H1 (cell line): Measurements from ENCODE around the gene HTR3C. TPM values are rescaled to one million over a fixed set of nuclear protein-coding genes. Genes with fewer than 3 reads are reported as not detected.

Experiments used
- RXRA ChIP-seq: IDR thresholded peaks from 2 replicates; pipeline ENCODE4 v1.6.1; 2011; ENCODE audit warnings: low read depth, mild to moderate bottlenecking, low read length, moderate library complexity; ENCODE audit not compliant: insufficient read depth
- SIX5 ChIP-seq: IDR thresholded peaks from 2 replicates; pipeline ENCODE4 v1.6.1; 2011; ENCODE audit warnings: mild to moderate bottlenecking, low read depth, low read length
- TEAD4 ChIP-seq: IDR thresholded peaks from 2 replicates; pipeline ENCODE4 v1.6.1; 2012; ENCODE audit warnings: low read depth, low read length, inconsistent platforms, mixed read lengths
- polyA plus RNA-seq, 7 experiments: library from polyadenylated mRNA; depleted of rRNA in 3 of 7; stranded (reverse) in 5 of 7; unstranded in 2 of 7; fragments of >200 nt in 5 of 7; fragments of 200-250 nt in 2 of 7; gene quantifications; 1 replicate in 5 of 7; 2 replicates in 1 of 7; 4 replicates in 1 of 7; pipeline versions ENCODE4 v1.2.1 to v1.2.3, GENCODE V29; 2011 to 2013; ENCODE audit warnings: missing spikeins in 2 of 7, mixed read lengths in 2 of 7
- small RNA-seq: library from polyadenylated mRNA; stranded (forward); fragments of <200 nt; extraction: miRNeasy Mini kit (QIAGEN cat#:217004); gene quantifications from one replicate; pipeline ENCODE3, GENCODE V24; 2013; ENCODE audit not compliant: insufficient read depth
- total RNA-seq: library from RNA; stranded (reverse); fragmentation: NEBNext Ultra II Directional; extraction: Animal tissue kit (Norgen Biotek cat#: 25700); gene quantifications from 2 replicates; pipeline ENCODE4 v1.2.1, GENCODE V29; 2021

Gene HTR3C
- total and polyA plus RNA-seq, 2 of the 8 experiments (the other 6 are each of a cell fraction or from before 2014, with no cell fraction given), result 0.03 TPM; not detected in 1

DNA sequence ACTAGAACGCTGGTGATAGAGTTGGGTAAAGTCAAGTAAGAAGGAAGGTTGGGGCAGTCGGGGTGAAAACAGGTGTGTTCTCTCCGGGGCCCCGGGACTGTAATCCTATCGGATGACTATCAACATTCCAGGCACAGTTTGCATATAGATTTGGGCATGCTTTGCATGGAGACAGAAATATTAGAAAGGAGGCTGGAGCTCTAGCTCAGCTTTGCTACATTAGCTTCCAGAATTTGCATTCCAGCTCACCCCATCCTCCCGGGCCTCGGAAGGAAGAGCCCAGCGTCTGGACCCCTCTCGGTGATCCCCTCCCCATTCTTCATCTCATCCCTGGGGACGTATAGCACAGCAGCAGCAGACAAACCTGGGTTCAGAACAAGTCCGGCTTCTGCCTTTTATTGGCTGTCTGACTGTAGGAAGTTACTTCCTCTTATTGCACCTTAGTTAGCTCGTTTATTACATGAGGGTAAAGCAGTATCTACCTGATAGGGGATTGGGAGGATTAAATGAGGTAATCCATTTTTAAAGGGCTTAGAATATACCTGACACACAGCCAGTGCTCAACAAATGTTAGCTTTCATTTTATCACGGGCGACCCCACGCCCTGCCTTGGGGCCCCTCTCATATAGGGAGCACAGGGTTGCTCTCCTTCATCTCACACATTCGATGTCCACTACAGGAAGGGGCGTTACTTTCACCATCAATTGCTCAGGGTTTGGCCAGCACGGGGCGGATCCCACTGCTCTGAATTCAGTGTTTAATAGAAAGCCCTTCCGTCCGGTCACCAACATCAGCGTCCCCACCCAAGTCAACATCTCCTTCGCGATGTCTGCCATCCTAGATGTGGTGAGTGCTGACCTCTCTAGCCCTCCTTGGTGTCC is 47.2 kb downstream of the HTR3C start (continued):
- TF ChIP-seq SIX5 (no peak), TEAD4 (no peak), RXRA (no peak)

Small RNA genes within 50 kb of the gene (small RNA-seq; reads per million reads assigned to genes)
- not detected for gene RF00019

Other genes with a start within 250 kb of the HTR3C start
- gene MAP6D1, start 227.5 kb upstream of the HTR3C start, total RNA-seq, result 4.1 and 5.2 TPM in 2 replicates
- gene MAP6D1, start 227.5 kb upstream of the HTR3C start, polyA plus RNA-seq (2011; rRNA removed), result 4.8 and 5.4 TPM in 2 replicates
- 81.3 and 85.0 TPM in 2 replicates for gene PARL, start 168.2 kb upstream of the HTR3C start, total RNA-seq
- 37.5 and 62.7 TPM in 2 replicates for gene PARL, start 168.2 kb upstream of the HTR3C start, polyA plus RNA-seq (2011; rRNA removed)
- gene ABCC5, start 35.2 kb upstream of the HTR3C start, total RNA-seq, result 36.6 and 40.8 TPM in 2 replicates
- gene ABCC5, start 35.2 kb upstream of the HTR3C start, polyA plus RNA-seq (2011; rRNA removed), result 25.3 TPM in 2 replicates
- gene HTR3D, start 21.3 kb upstream of the HTR3C start, total RNA-seq, result not detected in 2 replicates
- not detected in 2 replicates for gene HTR3D, start 21.3 kb upstream of the HTR3C start, polyA plus RNA-seq (2011; rRNA removed)
- not detected in 2 replicates for gene HTR3E, start 44.0 kb downstream of the HTR3C start, total RNA-seq
- gene HTR3E, start 44.0 kb downstream of the HTR3C start, polyA plus RNA-seq (2011; rRNA removed), result not detected in 2 replicates
- gene EIF2B5, start 82.3 kb downstream of the HTR3C start, total RNA-seq, result 40.0 and 42.5 TPM in 2 replicates
- gene EIF2B5, start 82.3 kb downstream of the HTR3C start, polyA plus RNA-seq (2011; rRNA removed), result 32.1 and 33.1 TPM in 2 replicates
- 64.9 and 66.6 TPM in 2 replicates for gene DVL3, start 102.3 kb downstream of the HTR3C start, total RNA-seq
- 38.5 and 51.2 TPM in 2 replicates for gene DVL3, start 102.3 kb downstream of the HTR3C start, polyA plus RNA-seq (2011; rRNA removed)
- 391 and 403 TPM in 2 replicates for gene AP2M1, start 121.8 kb downstream of the HTR3C start, total RNA-seq
- gene AP2M1, start 121.8 kb downstream of the HTR3C start, polyA plus RNA-seq (2011; rRNA removed), result 454 and 540 TPM in 2 replicates
- 50.9 and 51.6 TPM in 2 replicates for gene ABCF3, start 133.2 kb downstream of the HTR3C start, total RNA-seq
- 57.8 and 76.6 TPM in 2 replicates for gene ABCF3, start 133.2 kb downstream of the HTR3C start, polyA plus RNA-seq (2011; rRNA removed)
- 0.50 and 0.56 TPM in 2 replicates for gene VWA5B2, start 176.5 kb downstream of the HTR3C start, total RNA-seq
- gene VWA5B2, start 176.5 kb downstream of the HTR3C start, polyA plus RNA-seq (2011; rRNA removed), result 0.53 and 0.88 TPM in 2 replicates
- gene ALG3, start 195.9 kb downstream of the HTR3C start, total RNA-seq, result 54.6 and 56.7 TPM in 2 replicates
- 148 and 184 TPM in 2 replicates for gene ALG3, start 195.9 kb downstream of the HTR3C start, polyA plus RNA-seq (2011; rRNA removed)
- gene EEF1AKMT4, start 196.6 kb downstream of the HTR3C start, total RNA-seq, result 9.3 and 9.6 TPM in 2 replicates
- gene EEF1AKMT4, start 196.6 kb downstream of the HTR3C start, polyA plus RNA-seq (2011; rRNA removed), result 30.1 and 39.0 TPM in 2 replicates
- gene CAMK2N2, start 208.5 kb downstream of the HTR3C start, total RNA-seq, result 16.9 and 17.7 TPM in 2 replicates
- gene CAMK2N2, start 208.5 kb downstream of the HTR3C start, polyA plus RNA-seq (2011; rRNA removed), result 4.0 and 6.1 TPM in 2 replicates
- gene ECE2, start 223.0 kb downstream of the HTR3C start, total RNA-seq, result 0.48 and 0.86 TPM in 2 replicates
- 0.44 and 0.86 TPM in 2 replicates for gene ECE2, start 223.0 kb downstream of the HTR3C start, polyA plus RNA-seq (2011; rRNA removed)
- 358 and 363 TPM in 2 replicates for gene PSMD2, start 246.2 kb downstream of the HTR3C start, total RNA-seq
- 272 and 350 TPM in 2 replicates for gene PSMD2, start 246.2 kb downstream of the HTR3C start, polyA plus RNA-seq (2011; rRNA removed)